Measurements from ENCODE around the gene SP6. TPM values are rescaled to one million over a fixed set of nuclear protein-coding genes. Genes with fewer than 3 reads are reported as not detected.

Gene SP6
- total RNA-seq, 1 donor from 2014 or later: 0.15 TPM

GRCh38 chr17:47820033-47820789, 30.8 kb downstream of the SP6 start:
- peak; percentile 6 for ATAC-seq

GRCh38 chr17:47819475-47819874, 31.5 kb downstream of the SP6 start:
- DNase-seq: no peak
- no peak for ATAC-seq
- intact Hi-C loops (cut with micrococcal nuclease): no loop called here

More at GRCh38 chr17:47820033-47820789, 30.8 kb downstream of the SP6 start:
- DNase-seq: no peak
- intact Hi-C loops (cut with micrococcal nuclease): no loop called here

- ATAC-seq (no peak), DNase-seq (no peak)
- intact Hi-C loops (cut with micrococcal nuclease): no loop called here
Observed at GRCh38 chr17:47818002-47818695, 32.8 kb downstream of the SP6 start.

GRCh38 chr17:47816947-47817346, 34.0 kb downstream of the SP6 start:
- DNase-seq (no peak), ATAC-seq (no peak)
- intact Hi-C loops (cut with micrococcal nuclease): no loop called here

DNA sequence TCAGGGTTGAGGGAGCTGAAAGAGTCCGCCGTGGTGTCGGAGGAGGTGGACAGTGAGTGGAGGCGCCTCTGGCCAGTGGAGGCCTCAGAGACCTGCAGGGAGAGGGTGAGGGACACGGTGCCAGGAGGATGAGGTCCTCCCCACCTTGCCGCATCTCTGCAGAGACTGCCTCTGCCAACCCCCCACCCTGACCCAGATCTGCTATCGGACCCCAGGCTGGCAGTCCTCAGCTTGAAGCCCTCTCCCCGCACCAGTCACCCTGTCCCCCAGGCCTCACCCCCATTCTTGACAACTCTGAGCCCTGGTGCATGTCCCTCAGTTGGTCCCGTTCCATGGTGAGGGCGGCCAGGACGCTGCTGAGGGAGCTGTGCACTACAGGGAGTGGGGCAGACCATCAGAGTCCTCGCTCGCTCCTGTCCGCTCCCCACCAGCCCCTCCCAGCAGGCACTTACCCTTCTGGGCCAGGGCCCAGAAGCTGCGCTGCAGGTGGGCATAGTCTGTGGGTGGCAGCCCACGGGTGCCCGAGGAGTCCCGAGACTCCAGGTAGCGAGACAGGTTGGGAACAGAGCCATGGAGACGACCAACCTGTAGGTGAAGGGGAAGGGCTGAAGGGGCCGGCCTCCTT, 34.7 kb downstream of the SP6 start:
- ATAC-seq: no peak
- intact Hi-C loops (cut with micrococcal nuclease): no loop called here
- DNase-seq: no peak

- ATAC-seq: no peak
- DNase-seq: no peak
- intact Hi-C loops (cut with micrococcal nuclease): no loop called here
Observed at GRCh38 chr17:47815106-47815918, 35.7 kb downstream of the SP6 start.

DNA sequence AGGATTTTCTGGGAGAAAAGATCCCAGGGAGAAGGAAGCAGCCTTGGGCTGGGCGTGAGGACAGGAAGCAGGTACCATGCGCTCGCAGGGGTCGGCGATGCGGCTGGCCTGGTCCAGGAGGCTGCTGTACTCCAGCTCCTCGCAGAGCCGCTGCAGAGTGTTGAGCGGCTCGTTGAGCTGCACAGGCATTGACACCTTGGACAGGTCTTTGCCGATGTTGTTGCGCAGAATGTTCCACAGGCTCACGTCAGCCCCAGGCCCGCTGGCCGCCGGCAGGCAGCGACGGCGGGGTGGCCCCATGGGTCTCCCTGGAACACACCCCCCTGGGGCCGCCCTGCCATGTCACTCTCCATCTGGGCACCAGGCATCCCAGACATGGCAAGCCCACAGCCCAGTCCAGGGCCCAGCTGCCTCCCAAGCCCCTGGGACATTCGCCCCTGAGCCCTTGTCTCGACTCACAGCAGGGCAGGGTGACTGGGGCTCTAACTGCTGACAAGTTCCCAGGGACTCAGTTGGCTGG, 37.4 kb downstream of the SP6 start:
- DNase-seq (no peak), ATAC-seq (no peak)
- intact Hi-C loops (cut with micrococcal nuclease): no loop called here

DNA sequence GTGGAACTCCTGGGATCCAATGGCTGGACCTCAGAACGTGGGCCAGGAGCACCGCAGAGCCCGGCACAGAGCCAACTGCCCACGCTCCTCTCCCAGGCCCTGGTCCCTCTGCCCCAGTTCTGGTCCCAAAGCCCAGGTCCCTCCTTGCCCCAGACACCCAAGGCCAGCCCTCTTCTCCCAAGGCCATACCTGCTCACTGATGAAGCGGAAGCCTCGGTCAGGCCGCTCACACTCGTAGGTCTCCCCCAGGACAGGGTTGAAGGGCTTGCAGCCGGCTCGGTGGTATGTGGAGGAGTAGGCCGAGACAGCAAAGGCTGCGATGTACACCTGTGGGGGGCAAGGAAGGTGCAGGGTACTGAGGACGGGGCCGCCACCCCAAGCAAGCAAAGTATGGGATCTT, 37.9 kb downstream of the SP6 start:
- intact Hi-C loops (cut with micrococcal nuclease): no loop called here
- ATAC-seq: no peak
- DNase-seq: no peak

DNA sequence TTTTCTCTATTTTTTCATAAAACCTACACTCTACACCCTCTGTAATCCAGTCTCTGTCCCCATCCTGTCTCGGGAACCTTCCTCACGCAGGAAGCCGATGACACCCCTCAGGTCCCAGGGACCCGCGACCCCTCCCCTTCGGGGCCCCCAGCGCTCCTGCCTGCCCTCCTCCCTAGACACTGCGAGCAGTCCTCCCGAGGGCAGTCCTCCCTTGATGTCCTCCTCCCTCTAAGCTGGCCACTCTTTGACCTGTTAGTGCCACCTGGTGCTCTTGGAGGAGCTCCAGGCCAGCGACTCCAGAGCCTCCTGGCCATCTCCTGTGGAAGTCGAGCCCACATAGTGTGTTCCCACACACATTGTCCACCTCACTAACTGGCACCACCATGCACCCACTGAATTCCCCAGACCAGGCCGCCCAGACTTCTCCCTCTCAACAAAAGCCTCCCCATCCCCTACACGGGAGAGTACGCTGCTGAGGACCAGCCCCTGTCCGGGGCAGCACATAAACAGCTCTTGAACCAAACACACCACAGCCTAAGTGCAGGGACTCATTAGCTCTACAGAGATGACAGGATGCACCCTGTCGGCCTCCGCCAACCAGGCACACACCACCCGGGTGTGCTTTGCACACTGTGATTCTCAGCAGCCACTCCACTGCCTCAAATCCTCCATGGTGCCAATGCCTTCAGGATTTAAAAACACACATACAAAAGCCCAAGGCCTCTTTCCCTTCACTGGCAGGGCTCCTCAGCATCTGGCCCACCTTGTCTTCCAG, 38.6 kb downstream of the SP6 start:
- DNase-seq: no peak
- intact Hi-C loops (cut with micrococcal nuclease): no loop called here

GRCh38 chr17:47811709-47812108, 39.3 kb downstream of the SP6 start:
- ATAC-seq: no peak
- intact Hi-C loops (cut with micrococcal nuclease): no loop called here

More for the DNA sequence above, 38.6 kb downstream of the SP6 start:
- ATAC-seq: no peak

DNA sequence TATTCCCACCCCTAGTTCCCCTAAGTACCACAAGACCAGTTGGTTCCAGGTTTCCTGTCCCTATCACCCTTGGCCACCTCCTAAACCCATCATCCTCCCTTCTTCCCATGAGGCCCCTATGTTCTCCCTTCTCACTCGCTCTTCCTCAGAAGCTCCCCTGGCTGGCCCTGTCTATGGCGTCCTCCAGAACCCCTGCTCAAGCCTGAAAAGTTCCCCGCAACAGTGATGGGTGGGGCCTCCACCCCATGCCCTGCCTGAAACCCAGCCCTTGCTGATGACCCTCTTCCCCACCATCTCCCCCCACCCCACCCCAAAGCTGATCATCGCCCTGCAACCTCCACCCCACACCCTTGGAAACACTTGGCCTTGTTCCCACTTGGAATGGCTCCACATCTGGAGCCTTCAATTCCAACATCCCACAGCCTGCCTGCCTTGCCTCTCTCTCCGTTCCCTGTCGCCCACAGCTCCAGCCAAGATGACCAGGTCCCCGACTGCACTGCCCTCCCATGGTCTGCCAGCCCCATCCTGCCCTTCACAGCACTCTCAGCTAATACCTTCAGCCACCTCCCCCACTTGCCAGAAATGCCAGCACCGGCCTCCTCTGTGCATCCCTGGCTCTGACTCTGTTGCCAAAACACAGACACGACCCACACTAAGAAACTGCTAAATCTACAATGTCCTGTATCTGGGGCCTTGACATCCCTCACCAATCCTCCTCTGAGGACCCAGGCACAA, 39.9 kb downstream of the SP6 start:
- DNase-seq (no peak), ATAC-seq (no peak)
- intact Hi-C loops (cut with micrococcal nuclease): no loop called here

More at GRCh38 chr17:47811709-47812108, 39.3 kb downstream of the SP6 start:
- no peak for DNase-seq

GRCh38 chr17:47810200-47810821, 40.7 kb downstream of the SP6 start:
- intact Hi-C loops (cut with micrococcal nuclease): no loop called here
- ATAC-seq (no peak), DNase-seq (no peak)

GRCh38 chr17:47808830-47809480, 42.0 kb downstream of the SP6 start:
- DNase-seq (no peak), ATAC-seq (no peak)
- intact Hi-C loops (cut with micrococcal nuclease): no loop called here

- ATAC-seq (no peak), DNase-seq (no peak)
- intact Hi-C loops (cut with micrococcal nuclease): no loop called here
Observed at GRCh38 chr17:47808036-47808829, 42.7 kb downstream of the SP6 start.

- DNase-seq (no peak), ATAC-seq (no peak)
- intact Hi-C loops (cut with micrococcal nuclease): no loop called here
Observed at GRCh38 chr17:47807421-47807820, 43.5 kb downstream of the SP6 start.

DNA sequence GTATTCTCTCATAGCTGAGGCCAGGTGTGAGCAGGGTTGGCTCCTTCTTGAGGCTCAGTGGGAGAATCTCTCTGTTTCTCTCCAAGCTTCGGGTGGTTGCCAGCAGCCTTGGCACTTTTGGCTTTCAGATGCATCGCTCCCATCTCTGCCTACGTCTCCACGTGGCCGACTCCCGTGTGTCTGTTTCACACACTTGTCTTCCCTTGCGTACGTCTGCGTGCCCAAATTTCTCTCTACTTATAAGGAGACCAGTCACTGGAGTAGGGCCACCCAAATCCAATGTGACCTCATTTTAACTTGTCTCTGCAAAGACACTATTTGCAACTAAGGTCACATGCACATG, 44.1 kb downstream of the SP6 start:
- intact Hi-C loops (cut with micrococcal nuclease): no loop called here
- ATAC-seq: no peak
- DNase-seq: no peak

All from left ventricle myocardium superior (tissue), 1 donor.